ENCODE data around the gene ACTL7B.

DNA sequence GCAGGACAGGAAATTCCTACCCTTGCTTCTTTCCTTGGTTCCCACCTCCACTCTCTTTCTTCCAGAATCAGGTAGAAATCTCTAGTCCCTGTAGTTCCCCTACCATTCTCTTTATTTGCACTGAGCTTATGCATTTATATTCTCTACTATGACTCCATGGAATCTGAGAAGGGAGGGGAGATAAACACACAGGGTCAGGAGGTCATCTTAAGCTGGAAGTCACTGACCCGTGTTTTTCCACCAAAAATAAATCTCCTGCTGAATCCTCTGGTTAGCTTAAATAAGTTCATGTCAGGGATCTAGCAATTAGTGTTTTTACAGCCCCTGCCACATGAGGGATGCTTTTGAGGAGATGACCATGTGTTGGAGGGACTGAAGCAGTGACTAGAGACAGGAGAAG is 3.7 kb downstream of the ACTL7B start:
- TF ChIP-seq, protein P1, sequence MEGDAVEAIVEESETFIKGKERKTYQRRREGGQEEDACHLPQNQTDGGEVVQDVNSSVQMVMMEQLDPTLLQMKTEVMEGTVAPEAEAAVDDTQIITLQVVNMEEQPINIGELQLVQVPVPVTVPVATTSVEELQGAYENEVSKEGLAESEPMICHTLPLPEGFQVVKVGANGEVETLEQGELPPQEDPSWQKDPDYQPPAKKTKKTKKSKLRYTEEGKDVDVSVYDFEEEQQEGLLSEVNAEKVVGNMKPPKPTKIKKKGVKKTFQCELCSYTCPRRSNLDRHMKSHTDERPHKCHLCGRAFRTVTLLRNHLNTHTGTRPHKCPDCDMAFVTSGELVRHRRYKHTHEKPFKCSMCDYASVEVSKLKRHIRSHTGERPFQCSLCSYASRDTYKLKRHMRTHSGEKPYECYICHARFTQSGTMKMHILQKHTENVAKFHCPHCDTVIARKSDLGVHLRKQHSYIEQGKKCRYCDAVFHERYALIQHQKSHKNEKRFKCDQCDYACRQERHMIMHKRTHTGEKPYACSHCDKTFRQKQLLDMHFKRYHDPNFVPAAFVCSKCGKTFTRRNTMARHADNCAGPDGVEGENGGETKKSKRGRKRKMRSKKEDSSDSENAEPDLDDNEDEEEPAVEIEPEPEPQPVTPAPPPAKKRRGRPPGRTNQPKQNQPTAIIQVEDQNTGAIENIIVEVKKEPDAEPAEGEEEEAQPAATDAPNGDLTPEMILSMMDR (IDR thresholded peaks at IDR 0.05; ENCODE audit: borderline replicate concordance, extremely low read depth, low read length, poor library complexity, severe bottlenecking): no peak
- TF ChIP-seq EZH2 (IDR thresholded peaks at IDR 0.05; ENCODE audit: borderline replicate concordance, low read depth, low read length, severe bottlenecking): no peak
